Neutrophil (primary cell): Measurements from ENCODE around the gene PTPRD.

Source experiments
- H3K27ac ChIP-seq: fragments of 200-600 bp; sonication (generic); 2 replicates; pipeline ENCODE4 v1.5.1; 2016; ENCODE audit warnings: mild to moderate bottlenecking, moderate library complexity
- H3K27me3 ChIP-seq: fragments of 200-600 bp; sonication (generic); 2 replicates; pipeline ENCODE4 v1.6.0; 2016; ENCODE audit warnings: mild to moderate bottlenecking
- H3K36me3 ChIP-seq: fragments of 200-600 bp; sonication (generic); 2 replicates; pipeline ENCODE4 v1.5.1; 2017
- H3K4me1 ChIP-seq, 2 experiments: fragments of 200-600 bp in 1 of 2; sonication (generic) in 1 of 2; 1 replicate in 1 of 2; 2 replicates in 1 of 2; pipeline versions ENCODE4 v1.5.1 to v1.6.1; 2013 to 2016; ENCODE audit warnings: low read depth in 1 of 2, low read length in 1 of 2, mild to moderate bottlenecking in 1 of 2, moderate library complexity in 1 of 2; ENCODE audit not compliant: control insufficient read depth in 1 of 2, insufficient read depth in 1 of 2
- H3K4me3 ChIP-seq, 2 experiments: fragments of 200-600 bp in 1 of 2; sonication (generic) in 1 of 2; 1 replicate in 1 of 2; 2 replicates in 1 of 2; pipeline ENCODE4 v1.5.1; 2013 to 2016; ENCODE audit warnings: low read depth in 1 of 2, low read length in 1 of 2, mild to moderate bottlenecking in 1 of 2, moderate library complexity in 1 of 2
- H3K9me3 ChIP-seq: fragments of 200-600 bp; sonication (generic); 2 replicates; pipeline ENCODE4 v1.5.1; 2016
- CTCF ChIP-seq: fragments of 200-600 bp; sonication (generic); IDR thresholded peaks from 2 replicates; pipeline ENCODE4 v1.5.1; 2016; ENCODE audit warnings: antibody characterized with exemption

PTPRD gene

GRCh38 chr9:10339152-10339551 lies 273.6 kb downstream of the PTPRD start:
- Histone ChIP-seq H3K4me1 (no peaks in the 10 kb centered on the region), H3K36me3 (no peaks in the 10 kb centered on the region), H3K27ac (no peak overlapping the region), H3K27me3 (no peaks in the 10 kb centered on the region), H3K9me3 (no peaks in the 10 kb centered on the region), H3K4me3 (no peak overlapping the region)
- TF ChIP-seq CTCF, result no peak

GRCh38 chr9:10331157-10331556 lies 281.6 kb downstream of the PTPRD start:
- no peaks in the 10 kb centered on the region for H3K9me3 ChIP-seq
- TF ChIP-seq CTCF, result no peak
- no peaks in the 10 kb centered on the region for H3K4me1 ChIP-seq
- no peak overlapping the region for H3K27ac ChIP-seq
- H3K27me3 ChIP-seq, result no peaks in the 10 kb centered on the region
- no peak overlapping the region for H3K4me3 ChIP-seq
- no peaks in the 10 kb centered on the region for H3K36me3 ChIP-seq

DNA sequence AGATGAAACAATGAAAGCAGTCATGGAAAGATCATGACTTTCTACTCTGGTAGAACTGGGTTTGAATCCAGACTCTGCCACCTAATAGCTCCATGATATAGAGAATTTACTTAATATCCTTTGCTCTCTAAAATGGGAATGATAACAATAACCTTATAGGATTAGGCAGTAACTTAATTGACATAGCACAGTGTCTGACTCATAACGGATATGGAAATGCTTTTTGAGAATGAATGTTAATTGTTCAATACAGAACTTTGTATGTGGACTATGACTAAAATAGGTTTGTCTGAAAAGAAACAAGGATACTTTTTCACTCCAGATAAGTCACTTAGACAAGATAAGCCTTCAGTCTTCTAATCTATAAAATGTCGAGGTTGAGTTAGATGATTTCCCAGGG lies 330.7 kb downstream of the PTPRD start:
- no peak overlapping the region for H3K27ac ChIP-seq
- no peaks in the 10 kb centered on the region for H3K4me1 ChIP-seq
- H3K4me3 ChIP-seq, result no peak overlapping the region
- no peaks in the 10 kb centered on the region for H3K27me3 ChIP-seq
- TF ChIP-seq CTCF, result no peak
- no peaks in the 10 kb centered on the region for H3K36me3 ChIP-seq
- H3K9me3 ChIP-seq, result no peaks in the 10 kb centered on the region

DNA sequence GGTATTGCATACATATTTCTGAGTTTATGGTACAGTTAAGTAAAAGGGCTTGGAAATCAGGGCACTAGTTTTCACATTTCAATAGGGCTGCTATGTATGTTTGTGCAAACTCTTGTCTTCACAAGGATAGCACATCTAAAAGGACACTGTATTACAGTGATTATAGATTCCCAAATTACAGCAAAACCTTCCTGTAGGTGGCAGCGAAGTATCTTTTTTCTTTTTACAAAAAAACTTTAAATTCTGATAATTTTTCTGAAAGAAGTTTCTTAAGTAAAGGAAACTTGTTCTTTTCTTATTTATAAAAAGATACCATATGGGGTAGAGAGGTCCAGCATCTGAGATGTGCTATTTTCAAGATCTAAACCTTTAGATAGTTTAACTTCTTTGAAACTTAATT lies 337.8 kb downstream of the PTPRD start:
- Histone ChIP-seq H3K27me3 (no peaks in the 10 kb centered on the region), H3K4me1 (no peaks in the 10 kb centered on the region)

DNA sequence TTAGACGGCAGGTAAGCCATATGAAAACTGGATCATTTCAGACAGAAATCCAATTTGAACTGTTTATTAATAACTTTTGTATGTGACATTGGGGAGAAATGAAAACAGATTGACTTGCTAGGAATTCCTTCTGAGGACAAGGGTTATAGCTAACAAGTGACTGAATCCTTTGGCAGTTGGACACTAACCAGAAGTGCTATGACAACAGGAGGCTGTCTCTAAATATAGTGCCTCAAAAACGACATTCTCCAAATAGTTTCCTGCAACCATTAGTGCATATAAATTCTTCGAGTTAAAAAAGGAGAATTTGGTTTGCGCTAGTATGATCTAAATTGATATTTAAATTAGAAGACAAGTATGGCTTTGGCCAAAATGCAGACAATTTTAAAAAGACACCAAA lies 338.6 kb downstream of the PTPRD start:
- no peaks in the 10 kb centered on the region for H3K9me3 ChIP-seq

More for the DNA sequence above, 337.8 kb downstream of the PTPRD start:
- H3K27ac ChIP-seq, result no peak overlapping the region
- TF ChIP-seq CTCF, result no peak
- no peaks in the 10 kb centered on the region for H3K36me3 ChIP-seq
- H3K4me3 ChIP-seq, result no peak overlapping the region
- no peaks in the 10 kb centered on the region for H3K9me3 ChIP-seq

More for the DNA sequence above, 338.6 kb downstream of the PTPRD start:
- no peaks in the 10 kb centered on the region for H3K27me3 ChIP-seq
- no peak for TF ChIP-seq CTCF
- no peak overlapping the region for H3K27ac ChIP-seq
- no peaks in the 10 kb centered on the region for H3K4me1 ChIP-seq
- H3K36me3 ChIP-seq, result no peaks in the 10 kb centered on the region
- no peak overlapping the region for H3K4me3 ChIP-seq
